ENCODE data around the gene JAG1. TPM values are rescaled to one million over a fixed set of nuclear protein-coding genes. Genes with fewer than 3 reads are reported as not detected.

Gene JAG1
- total RNA-seq, 1 experiment from 2014 or later = 45.2 TPM

- TF ChIP-seq AFF4 (CRISPR knock-in tag; IDR thresholded peaks at IDR 0.05; ENCODE audit: borderline replicate concordance) = no peak
- TF ChIP-seq STAT6 (CRISPR knock-in tag; conservative IDR thresholded peaks at IDR 0.05; ENCODE audit: low read depth) = no peak
These were observed 40.1 kb downstream of the JAG1 start (continued) for GRCh38 chr20:10633718-10634117.

- peaks cover 90% of the 10 kb centered on the region for H3K4me1 Mint-ChIP-seq
- 0 out of 2 replicates have a peak overlapping the region, but pooled peaks have one; percentile 12 for H3K27ac Mint-ChIP-seq
- ChIA-PET CTCF (interaction anchor here (1.3 kb wide), 1 partner anchor 22 kb away, joined by 6 read pairs; no protein-coding TSS in a partner anchor), POLR2A (no interaction called here)
- no peak for ATAC-seq
- no peaks in the 10 kb centered on the region for H3K9me3 Mint-ChIP-seq
- H3K36me3 Mint-ChIP-seq = peaks cover 4% of the 10 kb centered on the region
- no peak for TF ChIP-seq SMAD3 (CRISPR knock-in tag; IDR thresholded peaks at IDR 0.05; ENCODE audit: borderline replicate concordance)
- TF ChIP-seq FOXK1 (CRISPR knock-in tag; IDR thresholded peaks at IDR 0.05) = no peak
- no peak for TF ChIP-seq ZNF121 (CRISPR knock-in tag; IDR thresholded peaks at IDR 0.05)
- no peak for TF ChIP-seq FOXJ3 (CRISPR knock-in tag; IDR thresholded peaks at IDR 0.05; ENCODE audit: borderline replicate concordance)
- TF ChIP-seq TEAD4 (CRISPR knock-in tag; IDR thresholded peaks at IDR 0.05) = no peak
- no peak for TF ChIP-seq NR1H2 (CRISPR knock-in tag; IDR thresholded peaks at IDR 0.05)
- no peak for TF ChIP-seq ZBTB43 (CRISPR knock-in tag; IDR thresholded peaks at IDR 0.05)
- no peak for TF ChIP-seq TP53 (CRISPR knock-in tag; IDR thresholded peaks at IDR 0.05)
- TF ChIP-seq KAT7 (CRISPR knock-in tag; IDR thresholded peaks at IDR 0.05; ENCODE audit: borderline replicate concordance) = no peak
- no peak for TF ChIP-seq HMGXB4 (CRISPR knock-in tag; IDR thresholded peaks at IDR 0.05)
- no peak for TF ChIP-seq EMX1 (CRISPR knock-in tag; IDR thresholded peaks at IDR 0.05)
- TF ChIP-seq IRF1 (CRISPR knock-in tag; IDR thresholded peaks at IDR 0.05) = no peak
- TF ChIP-seq ZNF532 (CRISPR knock-in tag; IDR thresholded peaks at IDR 0.05; ENCODE audit: borderline replicate concordance) = no peak
- TF ChIP-seq GTF2I (CRISPR knock-in tag; conservative IDR thresholded peaks at IDR 0.05) = no peak
- H3K4me3 Mint-ChIP-seq = no peak overlapping the region
- H3K27me3 Mint-ChIP-seq (ENCODE audit: low read depth) = no peaks in the 10 kb centered on the region
- DNase-seq (ENCODE audit: low spot score) = no peak
These were observed 40.9 kb downstream of the JAG1 start for GRCh38 chr20:10632721-10633509.
